Testis (tissue), 2 donors: ENCODE data around the gene LYSMD1.

Experiments used
- POLR2A ChIP-seq: fragments of 450-650 bp; IDR thresholded peaks from one replicate; pipeline ENCODE4 v1.6.1; 2017; ENCODE audit warnings: antibody characterized with exemption, mild to moderate bottlenecking, moderate library complexity
- TF ChIP-seq, protein P1 (sequence below), 3 experiments: fragments of 450-650 bp in 2 of 3; fragments of 200-600 bp in 1 of 3; sonication (generic) in 1 of 3; IDR thresholded peaks; one replicate each; pipeline ENCODE4 v1.5.1; 2016 to 2019; ENCODE audit warnings: antibody characterized with exemption in 3 of 3, mild to moderate bottlenecking in 2 of 3, moderate library complexity in 1 of 3

- TF ChIP-seq, protein P1, sequence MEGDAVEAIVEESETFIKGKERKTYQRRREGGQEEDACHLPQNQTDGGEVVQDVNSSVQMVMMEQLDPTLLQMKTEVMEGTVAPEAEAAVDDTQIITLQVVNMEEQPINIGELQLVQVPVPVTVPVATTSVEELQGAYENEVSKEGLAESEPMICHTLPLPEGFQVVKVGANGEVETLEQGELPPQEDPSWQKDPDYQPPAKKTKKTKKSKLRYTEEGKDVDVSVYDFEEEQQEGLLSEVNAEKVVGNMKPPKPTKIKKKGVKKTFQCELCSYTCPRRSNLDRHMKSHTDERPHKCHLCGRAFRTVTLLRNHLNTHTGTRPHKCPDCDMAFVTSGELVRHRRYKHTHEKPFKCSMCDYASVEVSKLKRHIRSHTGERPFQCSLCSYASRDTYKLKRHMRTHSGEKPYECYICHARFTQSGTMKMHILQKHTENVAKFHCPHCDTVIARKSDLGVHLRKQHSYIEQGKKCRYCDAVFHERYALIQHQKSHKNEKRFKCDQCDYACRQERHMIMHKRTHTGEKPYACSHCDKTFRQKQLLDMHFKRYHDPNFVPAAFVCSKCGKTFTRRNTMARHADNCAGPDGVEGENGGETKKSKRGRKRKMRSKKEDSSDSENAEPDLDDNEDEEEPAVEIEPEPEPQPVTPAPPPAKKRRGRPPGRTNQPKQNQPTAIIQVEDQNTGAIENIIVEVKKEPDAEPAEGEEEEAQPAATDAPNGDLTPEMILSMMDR (IDR thresholded peaks at IDR 0.05) = no peak
- no peak for TF ChIP-seq POLR2A
Observed at GRCh38 chr1:151158751-151159251, 6.9 kb downstream of the LYSMD1 start.
